Astrocyte (in vitro differentiated cells and primary cell): ENCODE data around the gene ELK4. TPM values are rescaled to one million over a fixed set of nuclear protein-coding genes. Genes with fewer than 3 reads are reported as not detected.
A peak's percentile ranks its signal among the peaks of the same experiment; 100 is the strongest.

ENCODE experiments used
- DNase-seq: peaks from one replicate; pipeline ENCODE4 v3.0.0-alpha.2; 2010; ENCODE audit warnings: low read depth
- FAIRE-seq: peaks from 2 replicates; lab custom pipeline; 2011; peaks lifted over from hg19 to GRCh38; lab: Jason Lieb, UNC
- H2AFZ ChIP-seq: 2 replicates; pipeline ENCODE4 v1.6.0; 2012; ENCODE audit warnings: low read depth, low read length, inconsistent platforms
- H3K27ac ChIP-seq: 2 replicates; pipeline ENCODE4 v1.5.1; 2011; ENCODE audit warnings: low read depth, low read length, inconsistent platforms
- H3K27me3 ChIP-seq: 2 replicates; pipeline ENCODE4 v1.6.0; 2011; ENCODE audit warnings: low read length, inconsistent platforms; ENCODE audit not compliant: insufficient read depth
- H3K36me3 ChIP-seq: 2 replicates; pipeline ENCODE4 v1.5.1; 2011; ENCODE audit warnings: low read length, inconsistent platforms; ENCODE audit not compliant: insufficient read depth
- H3K4me1 ChIP-seq: 2 replicates; pipeline ENCODE4 v1.5.1; 2011; ENCODE audit warnings: low read length, inconsistent platforms; ENCODE audit not compliant: insufficient read depth
- H3K4me2 ChIP-seq: 2 replicates; pipeline ENCODE4 v1.6.0; 2012; ENCODE audit warnings: low read length, inconsistent platforms
- H3K4me3 ChIP-seq: 2 replicates; pipeline ENCODE4 v1.5.1; 2011; ENCODE audit warnings: low read depth, mild to moderate bottlenecking, low read length, inconsistent platforms; ENCODE audit not compliant: insufficient read depth
- H3K79me2 ChIP-seq: 2 replicates; pipeline ENCODE4 v1.6.0; 2012; ENCODE audit warnings: mild to moderate bottlenecking, low read length, inconsistent platforms; ENCODE audit not compliant: insufficient read depth
- H3K9ac ChIP-seq: 2 replicates; pipeline ENCODE4 v1.6.0; 2012; ENCODE audit warnings: mild to moderate bottlenecking, low read length, inconsistent platforms
- H3K9me3 ChIP-seq: 2 replicates; pipeline ENCODE4 v1.5.1; 2012; ENCODE audit warnings: low read depth, mild to moderate bottlenecking, low read length, inconsistent platforms; ENCODE audit not compliant: insufficient read depth
- H4K20me1 ChIP-seq: 2 replicates; pipeline ENCODE4 v1.6.0; 2012; ENCODE audit warnings: low read length, inconsistent platforms; ENCODE audit not compliant: insufficient read depth
- H3K27ac Mint-ChIP-seq: one replicate; pipeline ENCODE4 v1.8.0; 2021; ENCODE audit warnings: mild to moderate bottlenecking, mixed read lengths; ENCODE audit not compliant: unreplicated experiment
- H3K27me3 Mint-ChIP-seq: one replicate; pipeline ENCODE4 v1.8.0; 2021; ENCODE audit warnings: low read depth, mixed read lengths; ENCODE audit not compliant: unreplicated experiment
- H3K36me3 Mint-ChIP-seq: one replicate; pipeline ENCODE4 v1.8.0; 2021; ENCODE audit warnings: low read depth, mixed read lengths; ENCODE audit not compliant: unreplicated experiment
- H3K4me1 Mint-ChIP-seq: one replicate; pipeline ENCODE4 v1.8.0; 2021; ENCODE audit warnings: low read depth, mixed read lengths; ENCODE audit not compliant: unreplicated experiment
- H3K4me3 Mint-ChIP-seq: one replicate; pipeline ENCODE4 v1.8.0; 2021; ENCODE audit warnings: mild to moderate bottlenecking, moderate library complexity, mixed read lengths; ENCODE audit not compliant: unreplicated experiment
- H3K9me3 Mint-ChIP-seq: one replicate; pipeline ENCODE4 v1.8.0; 2021; ENCODE audit warnings: mild to moderate bottlenecking, mixed read lengths; ENCODE audit not compliant: unreplicated experiment
- EZH2 ChIP-seq: IDR thresholded peaks from 2 replicates; pipeline ENCODE4 v1.6.1; 2012; ENCODE audit warnings: mild to moderate bottlenecking, low read length, inconsistent platforms; ENCODE audit not compliant: insufficient read depth
- total RNA-seq: library from RNA; stranded (reverse); gene quantifications from 2 replicates; pipeline ENCODE4 v1.2.1, GENCODE V29; 2021
- TF ChIP-seq, protein P1 (sequence below): IDR thresholded peaks from 2 replicates; pipeline ENCODE4 v1.5.1; 2011; ENCODE audit warnings: low read depth, mild to moderate bottlenecking, inconsistent platforms, low read length, moderate library complexity; ENCODE audit not compliant: insufficient read depth

ELK4 gene
- total RNA-seq, 1 donor from 2014 or later = 31.3 TPM

DNA sequence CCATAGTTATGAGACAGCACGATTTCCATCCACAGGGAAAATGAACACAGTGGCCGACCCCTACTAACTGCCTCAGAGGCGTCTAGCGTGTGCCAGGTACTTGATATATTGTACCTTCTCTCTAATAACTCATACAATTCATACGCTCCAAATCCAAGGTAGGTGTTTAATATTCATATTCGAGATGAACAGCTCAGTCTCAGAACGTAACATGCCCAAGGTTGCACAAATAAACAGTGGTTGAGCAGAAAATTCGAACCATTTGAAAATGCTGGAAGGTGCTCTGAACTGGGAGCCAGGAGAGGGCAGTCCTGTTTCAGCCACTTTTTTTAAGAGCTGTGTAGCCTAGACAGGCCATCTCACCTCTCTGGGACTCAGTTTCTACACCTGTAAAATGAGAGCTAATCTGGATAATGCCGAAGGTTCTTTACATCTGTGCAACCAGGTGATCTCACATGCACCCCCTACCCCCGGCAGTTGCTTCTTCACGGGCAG lies 40.6 kb upstream of the ELK4 start:
- H3K4me3 Mint-ChIP-seq = no peak overlapping the region
- no peaks in the 10 kb centered on the region for H3K9me3 ChIP-seq
- FAIRE-seq (no peak), DNase-seq (no peak)
- peaks cover 27% of the 10 kb centered on the region for H3K4me1 Mint-ChIP-seq
- H3K27me3 Mint-ChIP-seq = peaks cover 4% of the 10 kb centered on the region
- H3K27ac Mint-ChIP-seq = no peak overlapping the region
- peaks cover 56% of the 10 kb centered on the region for H4K20me1 ChIP-seq
- no peak overlapping the region for H3K27ac ChIP-seq
- H3K27me3 ChIP-seq = no peaks in the 10 kb centered on the region
- peaks cover 2% of the 10 kb centered on the region for H3K36me3 ChIP-seq
- no peaks in the 10 kb centered on the region for H3K9me3 Mint-ChIP-seq
- H3K9ac ChIP-seq = no peak overlapping the region
- H3K4me3 ChIP-seq = no peak overlapping the region
- no peak overlapping the region for H2AFZ ChIP-seq
- peaks cover 7% of the 10 kb centered on the region for H3K4me1 ChIP-seq
- TF ChIP-seq, protein P1, sequence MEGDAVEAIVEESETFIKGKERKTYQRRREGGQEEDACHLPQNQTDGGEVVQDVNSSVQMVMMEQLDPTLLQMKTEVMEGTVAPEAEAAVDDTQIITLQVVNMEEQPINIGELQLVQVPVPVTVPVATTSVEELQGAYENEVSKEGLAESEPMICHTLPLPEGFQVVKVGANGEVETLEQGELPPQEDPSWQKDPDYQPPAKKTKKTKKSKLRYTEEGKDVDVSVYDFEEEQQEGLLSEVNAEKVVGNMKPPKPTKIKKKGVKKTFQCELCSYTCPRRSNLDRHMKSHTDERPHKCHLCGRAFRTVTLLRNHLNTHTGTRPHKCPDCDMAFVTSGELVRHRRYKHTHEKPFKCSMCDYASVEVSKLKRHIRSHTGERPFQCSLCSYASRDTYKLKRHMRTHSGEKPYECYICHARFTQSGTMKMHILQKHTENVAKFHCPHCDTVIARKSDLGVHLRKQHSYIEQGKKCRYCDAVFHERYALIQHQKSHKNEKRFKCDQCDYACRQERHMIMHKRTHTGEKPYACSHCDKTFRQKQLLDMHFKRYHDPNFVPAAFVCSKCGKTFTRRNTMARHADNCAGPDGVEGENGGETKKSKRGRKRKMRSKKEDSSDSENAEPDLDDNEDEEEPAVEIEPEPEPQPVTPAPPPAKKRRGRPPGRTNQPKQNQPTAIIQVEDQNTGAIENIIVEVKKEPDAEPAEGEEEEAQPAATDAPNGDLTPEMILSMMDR = no peak
- no peak overlapping the region for H3K4me2 ChIP-seq
- peaks cover 29% of the 10 kb centered on the region for H3K79me2 ChIP-seq
- no peaks in the 10 kb centered on the region for H3K36me3 Mint-ChIP-seq

DNA sequence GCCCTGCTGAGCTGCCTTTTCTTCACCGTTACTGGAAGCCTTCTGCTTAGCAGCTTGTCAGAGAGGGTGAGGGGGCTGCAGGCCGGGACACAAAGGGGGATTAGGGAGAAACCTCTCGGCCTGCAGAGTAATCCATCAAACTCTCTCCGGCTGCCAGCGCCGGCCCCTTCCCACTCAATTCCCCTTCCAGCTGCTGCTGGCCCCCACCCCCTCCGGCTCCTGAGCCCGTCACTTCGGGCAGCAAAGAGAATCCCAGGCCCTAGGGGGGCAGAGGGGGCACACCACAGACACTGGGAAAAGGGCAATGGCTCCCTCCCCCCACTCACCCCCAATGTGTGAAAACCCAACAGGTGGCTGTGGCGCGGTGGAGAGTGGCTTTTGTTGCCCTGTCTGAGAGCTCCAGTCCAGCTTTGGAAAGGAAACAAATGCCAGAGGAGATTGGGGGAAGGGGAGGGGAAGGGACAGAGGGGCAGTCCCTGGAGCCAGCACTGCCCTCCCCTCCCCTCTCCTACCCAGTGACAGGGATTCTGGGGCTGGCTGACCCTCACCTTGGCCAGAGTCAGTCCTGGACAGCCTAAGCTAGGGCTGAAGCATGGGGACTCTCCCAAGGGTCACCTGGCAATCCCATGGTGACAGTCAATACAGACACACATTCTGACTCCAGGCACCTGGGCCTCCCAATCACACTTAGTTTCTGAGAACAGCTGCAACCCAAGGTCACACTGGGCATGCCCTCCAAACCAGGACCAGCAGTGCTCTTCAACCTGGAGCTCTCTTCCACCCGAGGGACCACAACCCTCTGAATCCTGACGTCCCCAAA lies 39.0 kb upstream of the ELK4 start:
- TF ChIP-seq, protein P1 = no peak
- TF ChIP-seq EZH2 = no peak
- no peak overlapping the region for H3K4me3 ChIP-seq
- H3K36me3 ChIP-seq = peaks cover 2% of the 10 kb centered on the region
- Mint-ChIP-seq H3K9me3 (no peaks in the 10 kb centered on the region), H3K4me1 (peaks cover 25% of the 10 kb centered on the region), H3K4me3 (peak overlapping the region; percentile 57), H3K27me3 (peaks cover 1% of the 10 kb centered on the region), H3K36me3 (no peaks in the 10 kb centered on the region), H3K27ac (no peak overlapping the region)
- no peak overlapping the region for H3K4me2 ChIP-seq
- H3K27ac ChIP-seq = no peak overlapping the region
- no peak overlapping the region for H3K9ac ChIP-seq
- H3K79me2 ChIP-seq = peaks cover 18% of the 10 kb centered on the region
- no peak for FAIRE-seq
- peaks cover 7% of the 10 kb centered on the region for H3K4me1 ChIP-seq
- DNase-seq = no peak
- H4K20me1 ChIP-seq = peaks cover 45% of the 10 kb centered on the region
- no peaks in the 10 kb centered on the region for H3K27me3 ChIP-seq
- H2AFZ ChIP-seq = no peak overlapping the region
- no peaks in the 10 kb centered on the region for H3K9me3 ChIP-seq

DNA sequence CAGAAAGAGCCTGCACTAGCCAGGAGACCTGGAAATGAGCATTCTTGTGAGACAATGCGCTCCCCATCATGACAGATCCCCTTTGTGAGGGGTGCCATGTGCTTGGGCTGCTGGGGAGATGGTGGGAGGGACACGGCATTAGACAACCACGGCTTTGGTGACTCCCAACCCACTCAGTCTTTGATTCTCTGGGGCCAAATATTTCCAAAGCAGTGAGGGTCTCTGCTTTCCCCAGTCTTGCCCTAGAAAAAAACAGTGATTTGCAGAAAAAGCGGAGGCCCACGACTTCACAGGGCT lies 38.3 kb upstream of the ELK4 start:
- H2AFZ ChIP-seq = no peak overlapping the region
- no peak for TF ChIP-seq EZH2
- TF ChIP-seq, protein P1 = no peak
- Mint-ChIP-seq H3K27ac (no peak overlapping the region), H3K36me3 (no peaks in the 10 kb centered on the region), H3K27me3 (peaks cover 1% of the 10 kb centered on the region), H3K9me3 (no peaks in the 10 kb centered on the region), H3K4me3 (no peak overlapping the region), H3K4me1 (peaks cover 31% of the 10 kb centered on the region)
- H3K9ac ChIP-seq = no peak overlapping the region
- no peak overlapping the region for H3K4me3 ChIP-seq
- no peaks in the 10 kb centered on the region for H3K9me3 ChIP-seq
- H3K79me2 ChIP-seq = peaks cover 11% of the 10 kb centered on the region
- H3K27me3 ChIP-seq = no peaks in the 10 kb centered on the region
- no peak for DNase-seq
- H3K4me2 ChIP-seq = no peak overlapping the region
- H3K36me3 ChIP-seq = peaks cover 2% of the 10 kb centered on the region
- H3K27ac ChIP-seq = no peak overlapping the region
- H3K4me1 ChIP-seq = peaks cover 7% of the 10 kb centered on the region
- H4K20me1 ChIP-seq = peaks cover 49% of the 10 kb centered on the region
- FAIRE-seq = no peak
